ENCODE data around the gene TLCD5. TPM values are rescaled to one million over a fixed set of nuclear protein-coding genes. Genes with fewer than 3 reads are reported as not detected.

TLCD5 gene
- total RNA-seq, 4 donors from 2014 or later = 3.7 to 6.3 (median 4.4) TPM

DNA sequence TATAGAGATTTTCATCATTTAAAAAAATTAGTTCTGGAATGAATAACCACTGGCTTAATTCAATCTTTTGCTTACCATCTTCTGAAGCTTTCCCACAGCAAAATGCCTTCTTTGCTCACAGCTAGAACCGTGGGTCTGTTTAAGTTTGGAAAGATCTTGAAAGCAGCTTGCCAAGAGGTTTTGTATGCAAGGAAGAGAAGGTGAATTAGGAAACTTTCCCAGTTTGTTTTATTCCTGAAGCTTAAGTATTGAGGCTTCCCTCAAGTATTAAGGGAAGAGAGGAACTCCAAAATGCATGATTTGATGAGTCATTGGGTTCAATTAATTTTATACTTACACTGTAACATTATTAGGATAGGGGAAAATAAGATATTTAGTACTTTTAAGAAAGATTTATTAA, 9.2 kb downstream of the TLCD5 start:
- WGBS = 17% methylated on average over 1 of the region's 1 CpG
- peak overlapping the region; percentile 99 to 100 (median 99) for H3K27ac ChIP-seq (replicated peaks in 1 of 4)
- TF ChIP-seq EP300 (IDR thresholded peaks at IDR 0.05) (no peak), POLR2A (IDR thresholded peaks at IDR 0.05; ENCODE audit: low read depth) (no peak), POLR2AphosphoS5 (IDR thresholded peaks at IDR 0.05) (no peak)
- TF ChIP-seq, protein P1, sequence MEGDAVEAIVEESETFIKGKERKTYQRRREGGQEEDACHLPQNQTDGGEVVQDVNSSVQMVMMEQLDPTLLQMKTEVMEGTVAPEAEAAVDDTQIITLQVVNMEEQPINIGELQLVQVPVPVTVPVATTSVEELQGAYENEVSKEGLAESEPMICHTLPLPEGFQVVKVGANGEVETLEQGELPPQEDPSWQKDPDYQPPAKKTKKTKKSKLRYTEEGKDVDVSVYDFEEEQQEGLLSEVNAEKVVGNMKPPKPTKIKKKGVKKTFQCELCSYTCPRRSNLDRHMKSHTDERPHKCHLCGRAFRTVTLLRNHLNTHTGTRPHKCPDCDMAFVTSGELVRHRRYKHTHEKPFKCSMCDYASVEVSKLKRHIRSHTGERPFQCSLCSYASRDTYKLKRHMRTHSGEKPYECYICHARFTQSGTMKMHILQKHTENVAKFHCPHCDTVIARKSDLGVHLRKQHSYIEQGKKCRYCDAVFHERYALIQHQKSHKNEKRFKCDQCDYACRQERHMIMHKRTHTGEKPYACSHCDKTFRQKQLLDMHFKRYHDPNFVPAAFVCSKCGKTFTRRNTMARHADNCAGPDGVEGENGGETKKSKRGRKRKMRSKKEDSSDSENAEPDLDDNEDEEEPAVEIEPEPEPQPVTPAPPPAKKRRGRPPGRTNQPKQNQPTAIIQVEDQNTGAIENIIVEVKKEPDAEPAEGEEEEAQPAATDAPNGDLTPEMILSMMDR (IDR thresholded peaks at IDR 0.05) = no peak
- H3K4me1 ChIP-seq = peaks cover 39 to 59% (median 53%) of the 10 kb centered on the region in 4 donors
- H3K27me3 ChIP-seq = no peaks in the 10 kb centered on the region
- no peak overlapping the region for H3K4me3 ChIP-seq
- H3K9me3 ChIP-seq = no peaks in the 10 kb centered on the region
- no peak for DNase-seq (ENCODE audit: extremely low spot score)
- peaks cover 0 to 20% (median 9%) of the 10 kb centered on the region in 4 donors for H3K36me3 ChIP-seq
- intact Hi-C loops (cut with DNase I) = loop anchor here (2.0 kb wide), 1 partner anchor 98 kb away; no protein-coding TSS in a partner anchor

GRCh38 chr11:120334894-120335462, 9.9 kb downstream of the TLCD5 start:
- H3K4me3 ChIP-seq = peak overlapping the region; percentile 86 to 99 (median 96)
- no peaks in the 10 kb centered on the region for H3K9me3 ChIP-seq
- under 1% methylated on average over 8 of the region's 8 CpGs for WGBS
- TF ChIP-seq EP300 (IDR thresholded peaks at IDR 0.05) (peak; percentile 65), POLR2AphosphoS5 (IDR thresholded peaks at IDR 0.05) (peak; percentile 52 to 82), POLR2A (IDR thresholded peaks at IDR 0.05; ENCODE audit: low read depth) (no peak)
- TF ChIP-seq, protein P1 (IDR thresholded peaks at IDR 0.05) = peak; percentile 58 to 76 (median 70)
- peaks cover 0 to 15% (median 6%) of the 10 kb centered on the region in 4 donors for H3K36me3 ChIP-seq
- peak overlapping the region; percentile 99 to 100 (median 99) for H3K27ac ChIP-seq (replicated peaks in 1 of 4)
- H3K4me1 ChIP-seq = peaks cover 40 to 65% (median 60%) of the 10 kb centered on the region in 4 donors
- intact Hi-C loops (cut with DNase I) = loop anchor here (2.0 kb wide), 1 partner anchor 98 kb away; no protein-coding TSS in a partner anchor
- H3K27me3 ChIP-seq = no peaks in the 10 kb centered on the region
- DNase-seq (ENCODE audit: extremely low spot score) = no peak

GRCh38 chr11:120335556-120335907, 10.4 kb downstream of the TLCD5 start:
- no peaks in the 10 kb centered on the region for H3K27me3 ChIP-seq
- DNase-seq (ENCODE audit: extremely low spot score) = no peak
- peaks cover 0 to 10% (median 2%) of the 10 kb centered on the region in 4 donors for H3K36me3 ChIP-seq
- TF ChIP-seq POLR2AphosphoS5 (IDR thresholded peaks at IDR 0.05) = no peak
- TF ChIP-seq POLR2A (IDR thresholded peaks at IDR 0.05; ENCODE audit: low read depth) = no peak
- TF ChIP-seq, protein P1 (IDR thresholded peaks at IDR 0.05) = no peak
- no peak for TF ChIP-seq EP300 (IDR thresholded peaks at IDR 0.05)
- H3K27ac ChIP-seq (replicated peaks in 1 of 4) = peak overlapping the region; percentile 99 to 100 (median 99)
- WGBS = under 1% methylated on average over 19 of the region's 19 CpGs
- H3K4me1 ChIP-seq = peaks cover 41 to 71% (median 65%) of the 10 kb centered on the region in 4 donors
- intact Hi-C loops (cut with DNase I) = loop anchor here (2.0 kb wide), 1 partner anchor 97 kb away; no protein-coding TSS in a partner anchor
- H3K4me3 ChIP-seq = peak overlapping the region; percentile 86 to 99 (median 96)
- H3K9me3 ChIP-seq = no peaks in the 10 kb centered on the region

DNA sequence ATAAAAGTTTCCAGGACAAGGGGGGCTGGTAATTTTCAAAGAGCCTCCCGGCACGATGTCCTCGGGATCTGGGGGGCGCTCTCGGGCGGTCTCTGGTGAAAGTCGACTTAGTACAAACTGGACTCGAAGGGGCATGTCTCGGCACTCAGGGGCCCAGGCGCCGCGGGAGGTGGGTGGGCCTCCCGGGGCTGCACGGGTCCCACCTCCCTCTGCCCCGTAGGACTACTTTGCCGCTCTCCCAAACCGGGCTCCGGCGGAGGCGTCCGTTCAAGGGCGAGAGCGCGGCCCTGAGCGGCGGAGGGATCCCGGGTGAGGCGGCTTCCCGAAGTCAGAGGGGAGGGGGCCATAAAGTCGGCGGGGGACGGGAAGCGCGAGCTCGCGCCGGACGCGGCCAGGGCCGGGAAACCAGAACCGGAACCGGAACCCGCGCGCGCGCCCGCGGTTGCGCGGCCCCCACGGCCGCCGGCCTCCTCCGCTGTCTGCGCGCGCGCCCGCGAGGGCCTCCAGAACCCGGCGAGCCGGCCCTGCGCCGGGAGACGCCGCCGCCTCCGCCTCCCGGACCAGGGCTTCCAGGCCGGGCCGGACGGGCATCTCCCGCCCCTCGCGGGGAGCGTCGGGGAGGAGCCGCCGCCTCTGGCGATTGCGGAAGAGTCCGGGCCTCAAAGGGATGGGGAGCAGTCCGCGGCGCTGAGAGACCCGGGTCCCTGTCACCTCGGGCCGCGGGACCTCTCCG, 11.0 kb downstream of the TLCD5 start, which contains the start of gene ARHGEF12:
TSS of gene ARHGEF12 (plus strand) at position 506 of the 733 bp plus-strand sequence. CDS start 831 bp downstream, outside the sequence.
- WGBS = under 1% methylated on average over 24 of the region's 92 CpGs
- Histone ChIP-seq H3K27ac (replicated peaks in 1 of 4) (peak within 1 kb of the TSS; percentile 99 to 100 (median 99)), H3K36me3 (peaks cover 0 to 4% (median 0%) of the 10 kb centered on the region in 4 donors), H3K4me1 (peaks cover 41 to 74% (median 70%) of the 10 kb centered on the region in 4 donors), H3K27me3 (no peaks in the 10 kb centered on the region), H3K9me3 (no peaks in the 10 kb centered on the region), H3K4me3 (peak within 1 kb of the TSS; percentile 86 to 99 (median 96))
- TF ChIP-seq EP300 (IDR thresholded peaks at IDR 0.05) = peak; percentile 22
- TF ChIP-seq POLR2AphosphoS5 (IDR thresholded peaks at IDR 0.05) = peak; percentile 71 to 82
- peak; percentile 63 for TF ChIP-seq POLR2A (IDR thresholded peaks at IDR 0.05; ENCODE audit: low read depth)
- TF ChIP-seq, protein P1 (IDR thresholded peaks at IDR 0.05) = peak; percentile 18 to 27 (median 21)
- intact Hi-C loops (cut with DNase I) = loop anchor here (2.0 kb wide), 1 partner anchor 97 kb away; no protein-coding TSS in a partner anchor
- peak; percentile 97 for DNase-seq (ENCODE audit: extremely low spot score)

Measured in esophagus muscularis mucosa (tissue), 4 donors.